Activated CD4-positive, alpha-beta T cell treated with anti-CD3 and anti-CD28 coated beads for 36 hours (primary cell): ENCODE results near the gene LDB3. TPM values are rescaled to one million over a fixed set of nuclear protein-coding genes. Genes with fewer than 3 reads are reported as not detected.
A peak's percentile ranks its signal among the peaks of the same experiment; 100 is the strongest.

ENCODE experiments used
- ATAC-seq: fragments of 200-7000 bp; cut with Tn5 transposase; one replicate; pipeline ENCODE4 v1.10.0; 2021; ENCODE audit warnings: mild to moderate bottlenecking, moderate library complexity
- CTCF ChIA-PET: fragments of 350-600 bp; sonication (Branson Sonifier 250); formaldehyde crosslinking; loops from one replicate; lab custom pipeline; 2021; ENCODE audit warnings: antibody characterized with exemption; lab: Charles Lee
- POLR2A ChIA-PET: fragments of 350-600 bp; sonication (Branson Sonifier 250); formaldehyde crosslinking; loops from one replicate; lab custom pipeline; 2021; ENCODE audit warnings: antibody characterized with exemption, inconsistent platforms; lab: Charles Lee
- DNase-seq: peaks from one replicate; pipeline ENCODE4 v3.0.0-alpha.2; 2020
- H3K27ac Mint-ChIP-seq: one replicate; pipeline ENCODE4 v1.8.0; 2021; ENCODE audit warnings: mixed read lengths
- H3K27me3 Mint-ChIP-seq: one replicate; pipeline ENCODE4 v1.8.0; 2021; ENCODE audit warnings: mixed read lengths
- H3K36me3 Mint-ChIP-seq: one replicate; pipeline ENCODE4 v1.8.0; 2021; ENCODE audit warnings: low read depth, mixed read lengths
- H3K4me1 Mint-ChIP-seq: one replicate; pipeline ENCODE4 v1.8.0; 2021; ENCODE audit warnings: mixed read lengths
- H3K4me3 Mint-ChIP-seq: one replicate; pipeline ENCODE4 v1.8.0; 2021; ENCODE audit warnings: mild to moderate bottlenecking, moderate library complexity, mixed read lengths
- H3K9me3 Mint-ChIP-seq: one replicate; pipeline ENCODE4 v1.8.0; 2021; ENCODE audit warnings: low read depth, mixed read lengths
- intact Hi-C, 2 experiments: fragments of 100-400 bp; cut with DNase I in 1 of 2; cut with micrococcal nuclease in 1 of 2; formaldehyde crosslinking; loops; one replicate each; pipeline versions ENCODE4 v1.14.2 to v1.15.1; 2022 to 2024; cut with DNase I, micrococcal nuclease
- total RNA-seq, 2 experiments: library from RNA; stranded (reverse); gene quantifications; one replicate each; pipeline ENCODE4 v1.2.3, GENCODE V29; 2021

The LDB3 gene
- total RNA-seq, 2 experiments from 2014 or later = 0.05 to 0.09 TPM

- POLR2A ChIA-PET = interaction anchor here (0.7 kb wide), 2 partner anchors 30 to 975 kb away, joined by 4 to 8 read pairs; no protein-coding TSS in a partner anchor
Measured at GRCh38 chr10:86742230-86742629, 73.9 kb downstream of the LDB3 start.

GRCh38 chr10:86744067-86744725 is 75.9 kb downstream of the LDB3 start:
- Mint-ChIP-seq H3K4me1 (no peaks in the 10 kb centered on the region), H3K9me3 (no peaks in the 10 kb centered on the region), H3K27me3 (no peaks in the 10 kb centered on the region), H3K27ac (no peak overlapping the region), H3K36me3 (no peaks in the 10 kb centered on the region), H3K4me3 (no peak overlapping the region)
- no peak for DNase-seq
- POLR2A ChIA-PET = interaction anchor here (0.6 kb wide), 1 partner anchor 9 kb away, joined by 7 read pairs; no protein-coding TSS in a partner anchor
- CTCF ChIA-PET = interaction anchor here (0.5 to 1.3 kb wide), 2 partner anchors 39 to 301 kb away, joined by 3 read pairs; no protein-coding TSS in a partner anchor
- intact Hi-C loops = no loop called here
- ATAC-seq = no peak

More at GRCh38 chr10:86742230-86742629, 73.9 kb downstream of the LDB3 start:
- no peak for ATAC-seq
- H3K9me3 Mint-ChIP-seq = no peaks in the 10 kb centered on the region
- H3K27me3 Mint-ChIP-seq = no peaks in the 10 kb centered on the region
- no peaks in the 10 kb centered on the region for H3K36me3 Mint-ChIP-seq
- no peak overlapping the region for H3K4me3 Mint-ChIP-seq
- H3K27ac Mint-ChIP-seq = no peak overlapping the region
- no peak for DNase-seq
- H3K4me1 Mint-ChIP-seq = no peaks in the 10 kb centered on the region
- CTCF ChIA-PET = interaction anchor here (1.5 kb wide), 1 partner anchor 9 kb away, joined by 3 read pairs; no protein-coding TSS in a partner anchor
- intact Hi-C loops = no loop called here

GRCh38 chr10:86747796-86748581 is 79.7 kb downstream of the LDB3 start:
- Mint-ChIP-seq H3K36me3 (no peaks in the 10 kb centered on the region), H3K4me1 (peaks cover 2% of the 10 kb centered on the region), H3K4me3 (no peak overlapping the region), H3K9me3 (no peaks in the 10 kb centered on the region), H3K27ac (no peak overlapping the region), H3K27me3 (no peaks in the 10 kb centered on the region)
- ATAC-seq (no peak), DNase-seq (no peak)
- CTCF ChIA-PET = no interaction called here
- POLR2A ChIA-PET = no interaction called here
- intact Hi-C loops = no loop called here

- H3K27ac Mint-ChIP-seq = no peak overlapping the region
- no peak for DNase-seq
- ATAC-seq = no peak
- ChIA-PET POLR2A (no interaction called here), CTCF (no interaction called here)
- peaks cover under 1% of the 10 kb centered on the region for H3K27me3 Mint-ChIP-seq
- intact Hi-C loops = no loop called here
- H3K4me3 Mint-ChIP-seq = no peak overlapping the region
- H3K9me3 Mint-ChIP-seq = no peaks in the 10 kb centered on the region
- peaks cover 2% of the 10 kb centered on the region for H3K4me1 Mint-ChIP-seq
- no peaks in the 10 kb centered on the region for H3K36me3 Mint-ChIP-seq
Measured at GRCh38 chr10:86749854-86750253, 81.5 kb downstream of the LDB3 start.

GRCh38 chr10:86751477-86751876 is 83.2 kb downstream of the LDB3 start:
- Mint-ChIP-seq H3K27ac (no peak overlapping the region), H3K4me1 (peaks cover 10% of the 10 kb centered on the region), H3K4me3 (no peak overlapping the region), H3K36me3 (no peaks in the 10 kb centered on the region), H3K9me3 (no peaks in the 10 kb centered on the region), H3K27me3 (peaks cover 2% of the 10 kb centered on the region)
- intact Hi-C loops = no loop called here
- no peak for DNase-seq
- CTCF ChIA-PET = interaction anchor here (1.0 kb wide), 1 partner anchor 340 kb away, joined by 3 read pairs; no protein-coding TSS in a partner anchor
- POLR2A ChIA-PET = interaction anchor here (0.7 kb wide), 1 partner anchor 21 kb away, joined by 5 read pairs; no protein-coding TSS in a partner anchor
- ATAC-seq = no peak

GRCh38 chr10:86752311-86752710 is 84.0 kb downstream of the LDB3 start:
- no peak for ATAC-seq
- Mint-ChIP-seq H3K27ac (no peak overlapping the region), H3K36me3 (peaks cover under 1% of the 10 kb centered on the region), H3K4me1 (peaks cover 11% of the 10 kb centered on the region), H3K9me3 (no peaks in the 10 kb centered on the region), H3K4me3 (no peak overlapping the region), H3K27me3 (peaks cover 3% of the 10 kb centered on the region)
- intact Hi-C loops = no loop called here
- ChIA-PET POLR2A (interaction anchor here (0.5 kb wide), 1 partner anchor 20 kb away, joined by 4 read pairs; no protein-coding TSS in a partner anchor), CTCF (interaction anchor here (0.7 to 1.0 kb wide), 2 partner anchors 185 to 341 kb away, joined by 3 read pairs; no protein-coding TSS in a partner anchor)
- DNase-seq = no peak

GRCh38 chr10:86753051-86753450 is 84.7 kb downstream of the LDB3 start:
- no peak overlapping the region for H3K27ac Mint-ChIP-seq
- intact Hi-C loops = no loop called here
- peaks cover 18% of the 10 kb centered on the region for H3K4me1 Mint-ChIP-seq
- ChIA-PET CTCF (interaction anchor here (0.7 to 1.0 kb wide), 2 partner anchors 17 to 184 kb away, joined by 3 read pairs; no protein-coding TSS in a partner anchor), POLR2A (interaction anchor here (0.6 kb wide), 1 partner anchor 8 kb away, joined by 7 read pairs; no protein-coding TSS in a partner anchor)
- peaks cover 10% of the 10 kb centered on the region for H3K27me3 Mint-ChIP-seq
- no peak for ATAC-seq
- peaks cover 3% of the 10 kb centered on the region for H3K36me3 Mint-ChIP-seq
- H3K9me3 Mint-ChIP-seq = no peaks in the 10 kb centered on the region
- no peak for DNase-seq
- no peak overlapping the region for H3K4me3 Mint-ChIP-seq

GRCh38 chr10:86753638-86754434 is 85.5 kb downstream of the LDB3 start:
- Mint-ChIP-seq H3K4me3 (no peak overlapping the region), H3K36me3 (peaks cover 3% of the 10 kb centered on the region), H3K27ac (no peak overlapping the region), H3K9me3 (no peaks in the 10 kb centered on the region), H3K4me1 (peaks cover 26% of the 10 kb centered on the region), H3K27me3 (peaks cover 16% of the 10 kb centered on the region)
- DNase-seq (no peak), ATAC-seq (no peak)
- ChIA-PET CTCF (interaction anchor here (1.0 kb wide), 1 partner anchor 17 kb away, joined by 3 read pairs; no protein-coding TSS in a partner anchor), POLR2A (interaction anchor here (0.6 kb wide), 1 partner anchor 9 kb away, joined by 7 read pairs; no protein-coding TSS in a partner anchor)
- intact Hi-C loops = no loop called here

GRCh38 chr10:86755454-86755739 is 87.1 kb downstream of the LDB3 start:
- POLR2A ChIA-PET = no interaction called here
- intact Hi-C loops = loop anchor here (5.0 kb wide), 2 partner anchors 342 to 747 kb away; partner anchors contain the start of genes MINPP1 (in 1 of the 2) and SHLD2 (in 1 of the 2)
- DNase-seq (no peak), ATAC-seq (no peak)
- H3K36me3 Mint-ChIP-seq = peaks cover 3% of the 10 kb centered on the region
- H3K4me1 Mint-ChIP-seq = peaks cover 33% of the 10 kb centered on the region
- H3K27ac Mint-ChIP-seq = peak overlapping the region; percentile 72
- CTCF ChIA-PET = interaction anchor here (1.5 kb wide), 1 partner anchor 137 kb away, joined by 4 read pairs; no protein-coding TSS in a partner anchor
- H3K27me3 Mint-ChIP-seq = peaks cover 26% of the 10 kb centered on the region
- peak overlapping the region; percentile 77 for H3K4me3 Mint-ChIP-seq
- H3K9me3 Mint-ChIP-seq = no peaks in the 10 kb centered on the region

GRCh38 chr10:86755740-86756510 is 87.6 kb downstream of the LDB3 start:
- DNase-seq = peak; percentile 93
- Mint-ChIP-seq H3K4me1 (peaks cover 33% of the 10 kb centered on the region), H3K4me3 (peak overlapping the region; percentile 85), H3K27ac (peak overlapping the region; percentile 72), H3K9me3 (no peaks in the 10 kb centered on the region), H3K36me3 (peaks cover 3% of the 10 kb centered on the region), H3K27me3 (peaks cover 26% of the 10 kb centered on the region)
- CTCF ChIA-PET = interaction anchor here (1.5 kb wide), 1 partner anchor 137 kb away, joined by 4 read pairs; no protein-coding TSS in a partner anchor
- intact Hi-C loops = loop anchor here (1.0 to 5.0 kb wide), 8 partner anchors 45 to 746 kb away; partner anchors contain the start of genes SHLD2 (in 2 of the 2), MINPP1 (in 1 of the 2) and WAPL (in 1 of the 2)
- POLR2A ChIA-PET = interaction anchor here (0.6 kb wide), 1 partner anchor 184 kb away, joined by 8 read pairs; no protein-coding TSS in a partner anchor
- peak; percentile 96 for ATAC-seq
